Measurements from ENCODE around the gene KLHDC7B. TPM values are rescaled to one million over a fixed set of nuclear protein-coding genes. Genes with fewer than 3 reads are reported as not detected.

The KLHDC7B gene
- total RNA-seq, 1 experiment from 2014 or later: 1.8 TPM

GRCh38 chr22:50547263-50547985, 1.7 kb downstream of the KLHDC7B start:
- no peaks in the 10 kb centered on the region for H3K27me3 ChIP-seq (ENCODE audit: control insufficient read depth, insufficient read depth, low read length)
- POLR2A ChIA-PET: no interaction called here
- ATAC-seq: no peak

DNA sequence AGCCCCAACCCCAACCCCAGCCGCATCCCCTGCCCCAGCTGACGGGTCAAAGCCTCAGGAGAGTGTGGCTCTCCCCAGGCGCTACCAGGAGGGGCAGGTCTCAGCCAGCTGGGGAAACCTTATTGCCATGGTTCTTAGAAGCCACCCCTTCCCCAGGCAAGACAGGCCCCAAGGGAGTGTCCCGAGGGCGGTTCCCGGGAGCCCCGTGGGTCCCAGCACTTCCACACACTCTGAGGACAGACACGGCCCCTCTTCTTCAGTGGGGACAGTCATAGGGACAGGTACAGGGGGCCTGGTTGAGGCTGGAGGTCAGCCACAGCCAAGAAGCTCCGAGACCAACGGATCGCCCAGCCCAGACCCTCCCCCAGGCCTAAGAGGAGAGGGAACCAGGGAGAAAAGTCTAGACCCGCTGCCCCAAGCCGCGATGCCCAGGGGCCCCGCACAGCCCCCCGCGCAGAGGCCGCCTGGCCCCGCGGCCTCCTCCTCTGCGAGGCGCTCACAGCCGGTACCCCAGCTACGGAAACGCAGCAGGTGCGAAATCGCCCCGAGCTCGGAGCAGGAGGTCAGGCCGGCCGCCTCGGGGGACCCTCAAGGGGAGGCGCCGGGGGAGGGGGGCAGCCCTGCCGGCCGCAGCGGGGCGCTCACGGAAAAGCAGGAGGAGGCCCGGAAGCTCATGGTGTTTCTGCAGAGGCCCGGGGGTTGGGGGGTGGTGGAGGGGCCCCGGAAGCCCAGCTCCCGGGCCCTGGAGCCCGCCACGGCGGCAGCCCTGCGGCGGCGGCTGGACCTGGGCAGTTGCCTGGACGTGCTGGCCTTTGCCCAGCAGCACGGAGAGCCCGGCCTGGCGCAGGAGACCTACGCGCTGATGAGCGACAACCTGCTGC, 2.6 kb downstream of the KLHDC7B start:
- Histone ChIP-seq H3K4me3 (ENCODE audit: low read depth in 2 of 2, low read length in 2 of 2) (no peak overlapping the region), H3K4me1 (ENCODE audit: control insufficient read depth, insufficient read depth, low read length) (peaks cover 14% of the 10 kb centered on the region), H3K27ac (ENCODE audit: low read length) (no peak overlapping the region), H3K27me3 (ENCODE audit: control insufficient read depth, insufficient read depth, low read length) (no peaks in the 10 kb centered on the region), H3K9me3 (ENCODE audit: control insufficient read depth, insufficient read depth, low read depth, low read length) (no peaks in the 10 kb centered on the region), H3K36me3 (ENCODE audit: control insufficient read depth, insufficient read depth, low read length) (no peaks in the 10 kb centered on the region)
- intact Hi-C loops (cut with micrococcal nuclease; ENCODE audit: unreplicated experiment): no loop called here
- no peak for TF ChIP-seq TCF7L2 (IDR thresholded peaks at IDR 0.05; ENCODE audit: low read depth, low read length)
- no peak for TF ChIP-seq POLR2AphosphoS5 (IDR thresholded peaks at IDR 0.05; ENCODE audit: low read depth, low read length)
- TF ChIP-seq REST (IDR thresholded peaks at IDR 0.05; ENCODE audit: insufficient read depth in 1 of 2, low read depth in 2 of 2, low read length in 1 of 2): no peak
- TF ChIP-seq, protein P1, sequence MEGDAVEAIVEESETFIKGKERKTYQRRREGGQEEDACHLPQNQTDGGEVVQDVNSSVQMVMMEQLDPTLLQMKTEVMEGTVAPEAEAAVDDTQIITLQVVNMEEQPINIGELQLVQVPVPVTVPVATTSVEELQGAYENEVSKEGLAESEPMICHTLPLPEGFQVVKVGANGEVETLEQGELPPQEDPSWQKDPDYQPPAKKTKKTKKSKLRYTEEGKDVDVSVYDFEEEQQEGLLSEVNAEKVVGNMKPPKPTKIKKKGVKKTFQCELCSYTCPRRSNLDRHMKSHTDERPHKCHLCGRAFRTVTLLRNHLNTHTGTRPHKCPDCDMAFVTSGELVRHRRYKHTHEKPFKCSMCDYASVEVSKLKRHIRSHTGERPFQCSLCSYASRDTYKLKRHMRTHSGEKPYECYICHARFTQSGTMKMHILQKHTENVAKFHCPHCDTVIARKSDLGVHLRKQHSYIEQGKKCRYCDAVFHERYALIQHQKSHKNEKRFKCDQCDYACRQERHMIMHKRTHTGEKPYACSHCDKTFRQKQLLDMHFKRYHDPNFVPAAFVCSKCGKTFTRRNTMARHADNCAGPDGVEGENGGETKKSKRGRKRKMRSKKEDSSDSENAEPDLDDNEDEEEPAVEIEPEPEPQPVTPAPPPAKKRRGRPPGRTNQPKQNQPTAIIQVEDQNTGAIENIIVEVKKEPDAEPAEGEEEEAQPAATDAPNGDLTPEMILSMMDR (IDR thresholded peaks at IDR 0.05): no peak
- TF ChIP-seq SIN3A (IDR thresholded peaks at IDR 0.05; ENCODE audit: borderline replicate concordance, insufficient read depth, low read depth, low read length): no peak
- ATAC-seq (no peak), DNase-seq (ENCODE audit: low read depth, low spot score) (no peak)
- in situ Hi-C loops (cut with HindIII; ENCODE audit: low pct_unique_long_range_greater_than_20kb, low sequenced_read_pairs): no loop called here
- ChIA-PET POLR2A (no interaction called here), CTCF (no interaction called here)
- no TSS peak for BruUV-seq (replicated peaks)

More at GRCh38 chr22:50547263-50547985, 1.7 kb downstream of the KLHDC7B start:
- in situ Hi-C loops (cut with HindIII; ENCODE audit: low pct_unique_long_range_greater_than_20kb, low sequenced_read_pairs) (no loop called here), intact Hi-C loops (cut with micrococcal nuclease; ENCODE audit: unreplicated experiment) (no loop called here)
- TF ChIP-seq SIN3A (IDR thresholded peaks at IDR 0.05; ENCODE audit: borderline replicate concordance, insufficient read depth, low read depth, low read length) (no peak), TCF7L2 (IDR thresholded peaks at IDR 0.05; ENCODE audit: low read depth, low read length) (no peak), POLR2AphosphoS5 (IDR thresholded peaks at IDR 0.05; ENCODE audit: low read depth, low read length) (no peak), REST (IDR thresholded peaks at IDR 0.05; ENCODE audit: insufficient read depth in 1 of 2, low read depth in 2 of 2, low read length in 1 of 2) (no peak)
- TF ChIP-seq, protein P1 (IDR thresholded peaks at IDR 0.05): no peak
- Histone ChIP-seq H3K27ac (ENCODE audit: low read length) (no peak overlapping the region), H3K4me3 (ENCODE audit: low read depth in 2 of 2, low read length in 2 of 2) (no peak overlapping the region), H3K4me1 (ENCODE audit: control insufficient read depth, insufficient read depth, low read length) (peaks cover 14% of the 10 kb centered on the region), H3K36me3 (ENCODE audit: control insufficient read depth, insufficient read depth, low read length) (no peaks in the 10 kb centered on the region), H3K9me3 (ENCODE audit: control insufficient read depth, insufficient read depth, low read depth, low read length) (no peaks in the 10 kb centered on the region)
- CTCF ChIA-PET: no interaction called here
- BruUV-seq (replicated peaks): no TSS peak
- DNase-seq (ENCODE audit: low read depth, low spot score): no peak

Data from Panc1 (cell line).